ENCODE measurements around the gene TPRG1L.
A peak's percentile ranks its signal among the peaks of the same experiment; 100 is the strongest.
"Not testable (repeated sequence)": the region's sequence is repeated elsewhere in the genome, so short reads cannot be mapped to it uniquely, and the experiment has no call there.

The TPRG1L gene

GRCh38 chr1:3609769-3610526, 14.9 kb upstream of the TPRG1L start:
- no peak for FAIRE-seq

GRCh38 chr1:3610527-3611169, 14.2 kb upstream of the TPRG1L start:
- FAIRE-seq, result no peak

GRCh38 chr1:3611170-3612019, 13.4 kb upstream of the TPRG1L start, which contains the start of gene MEGF6:
Gene MEGF6 (minus strand): TSS chr1:3611508. CDS start chr1:3611268, 240 bp downstream.
- no peak for FAIRE-seq

- FAIRE-seq, result no peak
Observed at GRCh38 chr1:3612123-3612522, 12.7 kb upstream of the TPRG1L start.

GRCh38 chr1:3614755-3615742, 9.8 kb upstream of the TPRG1L start:
- no peak for FAIRE-seq

GRCh38 chr1:3616861-3617260, 8.0 kb upstream of the TPRG1L start:
- no peak for FAIRE-seq

GRCh38 chr1:3617806-3618345, 6.9 kb upstream of the TPRG1L start:
- FAIRE-seq, result no peak

GRCh38 chr1:3618531-3618880, 6.3 kb upstream of the TPRG1L start:
- no peak for FAIRE-seq

GRCh38 chr1:3618881-3619671, 5.7 kb upstream of the TPRG1L start:
- FAIRE-seq, result peak; percentile 21

GRCh38 chr1:3620708-3621107, 4.1 kb upstream of the TPRG1L start:
- FAIRE-seq, result no peak

GRCh38 chr1:3621151-3621671, 3.6 kb upstream of the TPRG1L start:
- FAIRE-seq, result not testable (repeated sequence)

GRCh38 chr1:3622102-3622501, 2.7 kb upstream of the TPRG1L start:
- FAIRE-seq, result not testable (repeated sequence)

- FAIRE-seq, result no peak
Observed at GRCh38 chr1:3623441-3624199, 1.2 kb upstream of the TPRG1L start.

GRCh38 chr1:3625151-3625907, 514 bp downstream of the TPRG1L start:
- no peak for FAIRE-seq

GRCh38 chr1:3626025-3626424, 1.2 kb downstream of the TPRG1L start:
- FAIRE-seq, result no peak

GRCh38 chr1:3627515-3628253, 2.9 kb downstream of the TPRG1L start:
- FAIRE-seq, result no peak

GRCh38 chr1:3628445-3628844, 3.6 kb downstream of the TPRG1L start:
- FAIRE-seq, result no peak

- FAIRE-seq, result no peak
Observed at GRCh38 chr1:3629561-3630160, 4.8 kb downstream of the TPRG1L start.

Measured in G401.6 (cell line).